Body of pancreas (tissue), 4 donors: ENCODE data around the gene TOM1L1.

Experiments used
- POLR2A ChIP-seq, 3 donors: fragments of 450-650 bp; IDR thresholded peaks; one replicate each; pipeline ENCODE4 v1.6.1; 2016; ENCODE audit warnings: antibody characterized with exemption in 3 of 3, mild to moderate bottlenecking in 2 of 3
- TF ChIP-seq, protein P1 (sequence below), 7 experiments: fragments of 450-650 bp in 4 of 7; fragments of 200-600 bp in 3 of 7; sonication (generic) in 3 of 7; IDR thresholded peaks; one replicate each; pipeline ENCODE4 v1.5.1; 2016 to 2019; ENCODE audit warnings: antibody characterized with exemption in 7 of 7

DNA sequence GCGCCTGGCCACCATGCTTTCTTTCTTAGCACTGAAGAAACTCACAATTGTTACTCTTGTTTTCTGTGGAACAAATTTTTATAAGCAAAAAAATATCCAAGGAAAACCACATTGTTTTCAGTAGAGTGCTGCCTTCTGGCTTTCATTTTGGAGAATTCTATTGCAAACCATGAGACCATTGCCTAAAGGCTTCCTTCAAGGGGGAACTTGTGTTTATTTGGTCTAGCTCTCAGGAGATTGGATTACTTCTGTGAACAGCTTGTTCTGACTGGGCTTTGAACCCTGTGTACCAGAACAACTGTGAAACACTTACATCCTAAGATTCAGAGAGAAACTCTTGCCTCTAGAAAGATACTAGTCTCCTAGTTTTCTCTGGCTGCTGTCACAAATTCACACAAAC, 32.1 kb downstream of the TOM1L1 start:
- TF ChIP-seq, protein P1, sequence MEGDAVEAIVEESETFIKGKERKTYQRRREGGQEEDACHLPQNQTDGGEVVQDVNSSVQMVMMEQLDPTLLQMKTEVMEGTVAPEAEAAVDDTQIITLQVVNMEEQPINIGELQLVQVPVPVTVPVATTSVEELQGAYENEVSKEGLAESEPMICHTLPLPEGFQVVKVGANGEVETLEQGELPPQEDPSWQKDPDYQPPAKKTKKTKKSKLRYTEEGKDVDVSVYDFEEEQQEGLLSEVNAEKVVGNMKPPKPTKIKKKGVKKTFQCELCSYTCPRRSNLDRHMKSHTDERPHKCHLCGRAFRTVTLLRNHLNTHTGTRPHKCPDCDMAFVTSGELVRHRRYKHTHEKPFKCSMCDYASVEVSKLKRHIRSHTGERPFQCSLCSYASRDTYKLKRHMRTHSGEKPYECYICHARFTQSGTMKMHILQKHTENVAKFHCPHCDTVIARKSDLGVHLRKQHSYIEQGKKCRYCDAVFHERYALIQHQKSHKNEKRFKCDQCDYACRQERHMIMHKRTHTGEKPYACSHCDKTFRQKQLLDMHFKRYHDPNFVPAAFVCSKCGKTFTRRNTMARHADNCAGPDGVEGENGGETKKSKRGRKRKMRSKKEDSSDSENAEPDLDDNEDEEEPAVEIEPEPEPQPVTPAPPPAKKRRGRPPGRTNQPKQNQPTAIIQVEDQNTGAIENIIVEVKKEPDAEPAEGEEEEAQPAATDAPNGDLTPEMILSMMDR (IDR thresholded peaks at IDR 0.05) = no peak
- no peak for TF ChIP-seq POLR2A (IDR thresholded peaks at IDR 0.05)
